Mesenchymal stem cell (in vitro differentiated cells and primary cell): ENCODE measurements around the gene MPC2.

Experiments
- DNase-seq: peaks from one replicate; pipeline ENCODE4 v3.0.0-alpha.2; 2013
- H2AFZ ChIP-seq: one replicate; pipeline ENCODE4 v1.6.1; 2013; ENCODE audit warnings: low read depth, mild to moderate bottlenecking, control low read depth, inconsistent platforms, low read length, moderate library complexity
- H2AK5ac ChIP-seq: 2 replicates; pipeline ENCODE4 v1.6.1; 2013; ENCODE audit warnings: low read length, moderate library complexity, mild to moderate bottlenecking, inconsistent platforms; ENCODE audit not compliant: severe bottlenecking
- H2BK120ac ChIP-seq: one replicate; pipeline ENCODE4 v1.6.1; 2013; ENCODE audit warnings: low read depth, mild to moderate bottlenecking, inconsistent platforms, low read length, moderate library complexity
- H2BK12ac ChIP-seq, 2 experiments: one replicate each; pipeline ENCODE4 v1.6.1; 2013; ENCODE audit warnings: inconsistent platforms in 2 of 2, low read length in 2 of 2, mild to moderate bottlenecking in 2 of 2, moderate library complexity in 2 of 2, control low read depth in 1 of 2
- H2BK15ac ChIP-seq: one replicate; pipeline ENCODE4 v1.6.1; 2013; ENCODE audit warnings: mild to moderate bottlenecking, low read depth, inconsistent platforms; ENCODE audit not compliant: poor library complexity, severe bottlenecking
- H2BK5ac ChIP-seq: 2 replicates; pipeline ENCODE4 v1.6.1; 2013; ENCODE audit warnings: low read depth, mild to moderate bottlenecking, low read length, control low read depth, inconsistent platforms; ENCODE audit not compliant: poor library complexity, severe bottlenecking
- H3K14ac ChIP-seq, 2 experiments: one replicate each; pipeline ENCODE4 v1.6.1; 2013; ENCODE audit warnings: inconsistent platforms in 2 of 2, low read length in 2 of 2, control low read depth in 1 of 2, mild to moderate bottlenecking in 1 of 2, moderate library complexity in 1 of 2
- H3K18ac ChIP-seq, 2 experiments: one replicate each; pipeline ENCODE4 v1.6.1; 2013; ENCODE audit warnings: inconsistent platforms in 2 of 2, low read length in 2 of 2, control low read depth in 1 of 2, low read depth in 1 of 2, mild to moderate bottlenecking in 1 of 2
- H3K23ac ChIP-seq, 2 experiments: one replicate each; pipeline ENCODE4 v1.6.1; 2013; ENCODE audit warnings: inconsistent platforms in 2 of 2, low read length in 2 of 2, mild to moderate bottlenecking in 2 of 2, moderate library complexity in 2 of 2, control low read depth in 1 of 2
- H3K27ac ChIP-seq: 2 replicates; pipeline ENCODE4 v1.5.1; 2013; ENCODE audit warnings: mild to moderate bottlenecking, moderate library complexity, low read length, control low read depth, inconsistent platforms; ENCODE audit not compliant: poor library complexity, severe bottlenecking
- H3K27me3 ChIP-seq, 2 experiments: 2 replicates each; pipeline versions ENCODE4 v1.6.1 to v1.7.0; 2013; ENCODE audit warnings: low read length in 2 of 2, mild to moderate bottlenecking in 2 of 2, moderate library complexity in 2 of 2, control low read depth in 1 of 2, inconsistent platforms in 1 of 2; ENCODE audit not compliant: control insufficient read depth in 1 of 2, insufficient read depth in 1 of 2
- H3K36me3 ChIP-seq, 2 experiments: 2 replicates each; pipeline versions ENCODE4 v1.6.1 to v1.7.0; 2013; ENCODE audit warnings: low read length in 2 of 2, control low read depth in 1 of 2, inconsistent platforms in 1 of 2, low read depth in 1 of 2, mild to moderate bottlenecking in 1 of 2; ENCODE audit not compliant: insufficient read depth in 2 of 2, control insufficient read depth in 1 of 2
- H3K4ac ChIP-seq, 2 experiments: one replicate each; pipeline ENCODE4 v1.6.1; 2013; ENCODE audit warnings: inconsistent platforms in 2 of 2, low read length in 2 of 2, mild to moderate bottlenecking in 2 of 2, moderate library complexity in 2 of 2, control low read depth in 1 of 2, low read depth in 1 of 2
- H3K4me1 ChIP-seq: 2 replicates; pipeline ENCODE4 v1.6.1; 2013; ENCODE audit warnings: low read depth, low read length, control low read depth; ENCODE audit not compliant: control insufficient read depth, insufficient read depth
- H3K4me2 ChIP-seq: 2 replicates; pipeline ENCODE4 v1.6.1; 2013; ENCODE audit warnings: low read length, mild to moderate bottlenecking, inconsistent platforms; ENCODE audit not compliant: poor library complexity, severe bottlenecking
- H3K4me3 ChIP-seq, 2 experiments: 2 replicates each; pipeline versions ENCODE4 v1.5.1 to v1.7.0; 2013; ENCODE audit warnings: low read length in 2 of 2, mild to moderate bottlenecking in 2 of 2, control low read depth in 1 of 2, low read depth in 1 of 2; ENCODE audit not compliant: insufficient read depth in 1 of 2
- H3K79me1 ChIP-seq: replicated peaks from 2 replicates; pipeline ENCODE4 v1.6.1; 2013; ENCODE audit warnings: mild to moderate bottlenecking, control low read depth, low read length, inconsistent platforms; ENCODE audit not compliant: poor library complexity, severe bottlenecking
- H3K9ac ChIP-seq: 2 replicates; pipeline ENCODE4 v1.7.0; 2013; ENCODE audit warnings: mild to moderate bottlenecking, low read length, moderate library complexity
- H3K9me3 ChIP-seq: 2 replicates; pipeline ENCODE4 v1.7.0; 2013; ENCODE audit warnings: mild to moderate bottlenecking, low read length; ENCODE audit not compliant: control insufficient read depth
- H4K8ac ChIP-seq: one replicate; pipeline ENCODE4 v1.6.1; 2013; ENCODE audit warnings: inconsistent platforms, mild to moderate bottlenecking, low read length, moderate library complexity
- H4K91ac ChIP-seq: one replicate; pipeline ENCODE4 v1.6.1; 2013; ENCODE audit warnings: mild to moderate bottlenecking, low read length, inconsistent platforms
- WGBS: methylation state at CpG from one replicate; pipeline ENCODE4 v1.1.7; 2013; ENCODE audit warnings: mixed read lengths; 5-methylcytosine and 5-hydroxymethylcytosine counted together

MPC2 gene

GRCh38 chr1:167966050-167966449 is 29.2 kb upstream of the MPC2 start:
- Histone ChIP-seq H2BK15ac (no peak overlapping the region), H3K36me3 (peaks cover 16 to 62% of the 10 kb centered on the region in 2 experiments), H3K4me1 (peaks cover 3% of the 10 kb centered on the region), H3K79me1 (peaks cover 16% of the 10 kb centered on the region), H3K9me3 (no peaks in the 10 kb centered on the region), H2BK120ac (no peak overlapping the region), H3K4ac (no peak overlapping the region), H2BK12ac (no peak overlapping the region), H2AFZ (no peak overlapping the region), H3K14ac (no peak overlapping the region), H3K27me3 (no peaks in the 10 kb centered on the region), H3K4me3 (no peak overlapping the region), H2AK5ac (no peak overlapping the region), H3K23ac (no peak overlapping the region), H3K18ac (no peak overlapping the region), H2BK5ac (no peak overlapping the region), H4K91ac (no peak overlapping the region), H3K9ac (no peak overlapping the region), H3K4me2 (no peak overlapping the region), H4K8ac (no peak overlapping the region), H3K27ac (no peak overlapping the region)
- 100% methylated on average over 1 of the region's 4 CpGs for WGBS
- no peak for DNase-seq

DNA sequence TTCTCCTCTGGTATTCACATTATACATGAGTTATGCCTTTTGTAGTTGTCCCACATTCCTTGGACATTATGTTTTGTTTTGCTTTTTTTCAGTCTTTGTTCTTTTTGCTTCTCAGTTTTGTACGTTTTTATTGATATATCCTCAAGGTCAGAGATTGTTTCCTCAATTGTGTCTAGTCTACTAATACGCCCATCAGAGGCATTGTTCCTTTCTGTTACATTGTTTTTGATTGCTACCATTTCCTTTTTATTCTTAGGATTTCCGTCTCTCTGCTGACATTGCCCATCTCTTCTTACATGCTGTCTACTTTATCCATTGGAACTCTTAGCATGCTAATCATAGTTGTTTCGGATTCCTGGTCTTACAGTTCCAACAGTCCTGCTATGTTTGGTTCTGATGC is 27.8 kb upstream of the MPC2 start:
- no peak overlapping the region for H3K4ac ChIP-seq
- WGBS: 100% methylated on average over 4 of the region's 4 CpGs

GRCh38 chr1:167957710-167958109 is 20.8 kb upstream of the MPC2 start:
- Histone ChIP-seq H3K27ac (no peak overlapping the region), H3K9me3 (no peaks in the 10 kb centered on the region), H3K14ac (no peak overlapping the region), H3K36me3 (peaks cover 16 to 72% of the 10 kb centered on the region in 2 experiments), H3K4ac (no peak overlapping the region), H2BK15ac (no peak overlapping the region), H3K18ac (no peak overlapping the region), H4K8ac (no peak overlapping the region), H4K91ac (no peak overlapping the region), H3K9ac (no peak overlapping the region), H2AK5ac (no peak overlapping the region), H3K4me1 (peaks cover under 1% of the 10 kb centered on the region), H2BK120ac (no peak overlapping the region), H3K23ac (no peak overlapping the region), H3K4me3 (no peak overlapping the region), H3K4me2 (no peak overlapping the region), H3K27me3 (no peaks in the 10 kb centered on the region), H2BK12ac (no peak overlapping the region), H2BK5ac (no peak overlapping the region), H3K79me1 (peaks cover 9% of the 10 kb centered on the region), H2AFZ (no peak overlapping the region)
- no peak for DNase-seq

More for the DNA sequence above, 27.8 kb upstream of the MPC2 start:
- Histone ChIP-seq H2BK120ac (no peak overlapping the region), H3K27ac (no peak overlapping the region), H4K91ac (no peak overlapping the region), H3K18ac (no peak overlapping the region), H4K8ac (no peak overlapping the region), H3K27me3 (no peaks in the 10 kb centered on the region), H2BK15ac (no peak overlapping the region), H3K14ac (no peak overlapping the region), H2BK12ac (no peak overlapping the region), H3K36me3 (peaks cover 14 to 56% of the 10 kb centered on the region in 2 experiments), H2AK5ac (no peak overlapping the region), H3K9ac (no peak overlapping the region), H3K4me2 (no peak overlapping the region), H3K79me1 (peaks cover 11% of the 10 kb centered on the region), H3K4me1 (peaks cover 3% of the 10 kb centered on the region), H3K23ac (no peak overlapping the region), H2AFZ (no peak overlapping the region), H2BK5ac (no peak overlapping the region), H3K4me3 (no peak overlapping the region), H3K9me3 (no peaks in the 10 kb centered on the region)
- DNase-seq: no peak

DNA sequence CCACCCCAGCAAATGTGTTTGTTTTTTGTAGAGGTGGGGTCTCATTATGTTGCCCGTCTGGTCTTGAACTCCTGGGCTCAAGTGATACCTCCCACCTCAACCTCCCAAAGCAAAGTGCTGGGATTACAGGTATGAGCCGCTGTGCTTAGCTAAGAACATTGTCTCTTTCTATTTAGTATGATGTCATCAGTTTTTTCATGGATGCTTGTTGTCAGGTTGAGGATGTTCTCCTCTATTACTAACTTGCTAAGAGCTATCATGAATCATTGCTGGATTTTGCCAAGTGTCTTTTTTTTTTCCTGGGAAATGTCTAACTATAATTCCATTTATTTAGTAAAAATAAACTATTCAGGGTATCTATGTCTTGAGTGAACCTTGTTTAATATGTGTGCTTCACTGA is 19.0 kb upstream of the MPC2 start:
- 100% methylated on average over 1 of the region's 2 CpGs for WGBS
- Histone ChIP-seq H3K23ac (no peak overlapping the region), H3K4me1 (peaks cover 2% of the 10 kb centered on the region), H3K27me3 (no peaks in the 10 kb centered on the region), H2BK12ac (no peak overlapping the region), H3K4ac (no peak overlapping the region), H3K36me3 (peaks cover 19 to 73% of the 10 kb centered on the region in 2 experiments), H2BK5ac (no peak overlapping the region), H3K27ac (no peak overlapping the region), H3K79me1 (peaks cover 12% of the 10 kb centered on the region), H3K18ac (no peak overlapping the region), H4K91ac (no peak overlapping the region), H3K9me3 (no peaks in the 10 kb centered on the region), H2AFZ (no peak overlapping the region), H2BK15ac (no peak overlapping the region), H4K8ac (no peak overlapping the region), H2AK5ac (no peak overlapping the region), H2BK120ac (no peak overlapping the region), H3K9ac (no peak overlapping the region), H3K4me3 (no peak overlapping the region), H3K4me2 (no peak overlapping the region), H3K14ac (no peak overlapping the region)
- no peak for DNase-seq
